Kidney (tissue), 14 donors: Measurements from ENCODE around the gene THY1. TPM values are rescaled to one million over a fixed set of nuclear protein-coding genes. Genes with fewer than 3 reads are reported as not detected.

Source experiments
- DNase-seq, 5 donors: peaks; one replicate each; pipeline ENCODE4 v3.0.0-alpha.2; 2013 to 2020
- FAIRE-seq: peaks from 2 replicates; lab custom pipeline; 2012; peaks lifted over from hg19 to GRCh38; lab: Jason Lieb, UNC
- H3K27ac ChIP-seq, 2 donors: one replicate each; pipeline ENCODE4 v1.7.0; 2013; ENCODE audit warnings: low read depth in 2 of 2, low read length in 2 of 2, inconsistent platforms in 1 of 2
- H3K27me3 ChIP-seq: one replicate; pipeline ENCODE4 v1.7.1; 2013; ENCODE audit warnings: low read length, inconsistent platforms; ENCODE audit not compliant: control insufficient read depth, insufficient read depth
- H3K36me3 ChIP-seq, 3 donors: one replicate each; pipeline versions ENCODE4 v1.7.0 to v1.7.1; 2013; ENCODE audit warnings: low read length in 3 of 3, control low read depth in 1 of 3, inconsistent platforms in 1 of 3; ENCODE audit not compliant: insufficient read depth in 3 of 3, control insufficient read depth in 2 of 3
- H3K4me1 ChIP-seq, 3 donors: one replicate each; pipeline versions ENCODE4 v1.7.0 to v1.7.1; 2013; ENCODE audit warnings: low read length in 3 of 3, inconsistent platforms in 1 of 3, low read depth in 1 of 3; ENCODE audit not compliant: control insufficient read depth in 2 of 3, insufficient read depth in 2 of 3
- H3K4me3 ChIP-seq, 3 donors: one replicate each; pipeline versions ENCODE4 v1.7.0 to v1.8.1; 2013; ENCODE audit warnings: low read length in 3 of 3, control low read depth in 1 of 3, inconsistent platforms in 1 of 3
- H3K9ac ChIP-seq, 3 donors: one replicate each; pipeline versions ENCODE4 v1.7.0 to v1.7.1; 2013; ENCODE audit warnings: low read length in 3 of 3, control low read depth in 1 of 3, inconsistent platforms in 1 of 3
- H3K9me3 ChIP-seq, 3 donors: one replicate each; pipeline versions ENCODE4 v1.7.0 to v1.7.1; 2013; ENCODE audit warnings: low read length in 3 of 3, control low read depth in 1 of 3, inconsistent platforms in 1 of 3; ENCODE audit not compliant: control insufficient read depth in 2 of 3, insufficient read depth in 1 of 3
- CTCF ChIP-seq: IDR thresholded peaks from 3 replicates; pipeline ENCODE4 v1.5.1; 2012; ENCODE audit warnings: mild to moderate bottlenecking, moderate library complexity, borderline replicate concordance; ENCODE audit not compliant: insufficient read depth; ENCODE audit errors: extremely low read depth
- intact Hi-C: fragments of 100-400 bp; cut with DNase I; formaldehyde crosslinking; loops from one replicate; pipeline ENCODE4 v1.11.1; 2022
- polyA plus RNA-seq: library from polyadenylated mRNA; stranded (reverse); fragments of 350-450 nt; fragmentation: Illumina TruSeq; extraction: RNeasy Lipid Tissue Mini Kit (QIAGEN cat#74804); gene quantifications from one replicate; pipeline ENCODE4 v1.2.3, GENCODE V29; 2014; ENCODE audit warnings: low read depth, low replicate concordance; ENCODE audit not compliant: insufficient read depth
- total RNA-seq: library from RNA; stranded (reverse); fragmentation: NEBNext Ultra II Directional; extraction: Animal tissue kit (Norgen Biotek cat#: 25700); gene quantifications from one replicate; pipeline ENCODE4 v1.2.1, GENCODE V29; 2021
- donor health status: control.
- donor health status: control.
- donor health status: control.
- donor health status: control.
- donor health status: control.
- donor health status: DM: yes; HTN: yes; CAD: no.
- donor health status: Normal renal cell carcinoma (clear cell type).

Gene THY1
- total and polyA plus RNA-seq, 2 donors from 2014 or later = 17.5 to 240 TPM

GRCh38 chr11:119446434-119446833 is 23.5 kb upstream of the THY1 start:
- TF ChIP-seq CTCF = no peak
- H3K9ac ChIP-seq = no peak overlapping the region
- no peak overlapping the region for H3K4me3 ChIP-seq
- no peak for DNase-seq
- H3K4me1 ChIP-seq = no peaks in the 10 kb centered on the region
- H3K27ac ChIP-seq = no peak overlapping the region
- intact Hi-C loops = no loop called here
- no peak for FAIRE-seq
- no peaks in the 10 kb centered on the region for H3K27me3 ChIP-seq
- H3K36me3 ChIP-seq = no peaks in the 10 kb centered on the region
- H3K9me3 ChIP-seq = no peaks in the 10 kb centered on the region

- Histone ChIP-seq H3K4me1 (no peaks in the 10 kb centered on the region), H3K4me3 (no peak overlapping the region), H3K27ac (no peak overlapping the region), H3K27me3 (no peaks in the 10 kb centered on the region), H3K9me3 (no peaks in the 10 kb centered on the region), H3K9ac (no peak overlapping the region), H3K36me3 (no peaks in the 10 kb centered on the region)
- FAIRE-seq = no peak
- DNase-seq = peak in 1 of 5 donors; percentile 47
- intact Hi-C loops = no loop called here
- TF ChIP-seq CTCF = no peak
Measured at GRCh38 chr11:119445850-119446249, 22.9 kb upstream of the THY1 start.

- no peak for DNase-seq
- intact Hi-C loops = no loop called here
- no peak for FAIRE-seq
- H3K27ac ChIP-seq = no peak overlapping the region
- no peaks in the 10 kb centered on the region for H3K27me3 ChIP-seq
- no peak overlapping the region for H3K4me3 ChIP-seq
- TF ChIP-seq CTCF = no peak
- H3K9me3 ChIP-seq = no peaks in the 10 kb centered on the region
- H3K36me3 ChIP-seq = no peaks in the 10 kb centered on the region
- no peak overlapping the region for H3K9ac ChIP-seq
- no peaks in the 10 kb centered on the region for H3K4me1 ChIP-seq
Measured at GRCh38 chr11:119445379-119445778, 22.4 kb upstream of the THY1 start.

- FAIRE-seq (no peak), DNase-seq (no peak)
- H3K27ac ChIP-seq = no peak overlapping the region
Measured at GRCh38 chr11:119441898-119442243, 18.9 kb upstream of the THY1 start.

More at GRCh38 chr11:119441898-119442243, 18.9 kb upstream of the THY1 start:
- Histone ChIP-seq H3K36me3 (no peaks in the 10 kb centered on the region), H3K9ac (no peak overlapping the region), H3K4me3 (no peak overlapping the region), H3K9me3 (no peaks in the 10 kb centered on the region), H3K27me3 (no peaks in the 10 kb centered on the region), H3K4me1 (no peaks in the 10 kb centered on the region)
- TF ChIP-seq CTCF = no peak
- intact Hi-C loops = no loop called here
